Activated T-cell treated with anti-CD3 and anti-CD28 coated beads, Interleukin-2, amount 50 U/mL, for 72 hours (primary cell): ENCODE results near the gene ACSS1. TPM values are rescaled to one million over a fixed set of nuclear protein-coding genes. Genes with fewer than 3 reads are reported as not detected.
A peak's percentile ranks its signal among the peaks of the same experiment; 100 is the strongest.

Experiments used
- ATAC-seq, 2 donors: fragments of 150-1000 bp; cut with Tn5 transposase; replicated peaks in 1 of 2; 2 replicates each; pipeline ENCODE4 v1.10.0; 2021; ENCODE audit warnings: moderate library complexity in 2 of 2, mild to moderate bottlenecking in 1 of 2
- DNase-seq, 2 donors: peaks; one replicate each; pipeline ENCODE4 v3.0.0; 2021 to 2022; ENCODE audit warnings: mixed read lengths in 1 of 2
- H3K27ac Mint-ChIP-seq: one replicate; pipeline ENCODE4 v1.8.0; 2022; ENCODE audit warnings: mild to moderate bottlenecking, moderate library complexity, mixed read lengths
- H3K27me3 Mint-ChIP-seq: one replicate; pipeline ENCODE4 v1.8.0; 2022; ENCODE audit warnings: low read depth, mixed read lengths
- H3K36me3 Mint-ChIP-seq, 2 donors: one replicate each; pipeline ENCODE4 v1.8.0; 2022; ENCODE audit warnings: mixed read lengths in 2 of 2, mild to moderate bottlenecking in 1 of 2; ENCODE audit not compliant: insufficient read depth in 2 of 2
- H3K4me1 Mint-ChIP-seq: one replicate; pipeline ENCODE4 v1.8.0; 2022; ENCODE audit warnings: low read depth, mixed read lengths
- H3K4me3 Mint-ChIP-seq, 2 donors: one replicate each; pipeline ENCODE4 v1.8.0; 2022; ENCODE audit warnings: mild to moderate bottlenecking in 2 of 2, mixed read lengths in 2 of 2, moderate library complexity in 2 of 2
- H3K9me3 Mint-ChIP-seq, 2 donors: one replicate each; pipeline ENCODE4 v1.8.0; 2022; ENCODE audit warnings: mixed read lengths in 2 of 2
- total RNA-seq, 2 donors: library from RNA; stranded (reverse); gene quantifications; one replicate each; pipeline ENCODE4 v1.2.3, GENCODE V29; 2022

ACSS1 gene
- total RNA-seq, 2 donors from 2014 or later, result 18.2 to 23.8 TPM

GRCh38 chr20:25061103-25061799 lies 3.3 kb upstream of the ACSS1 start:
- DNase-seq (no peak), ATAC-seq (no peak)
- Mint-ChIP-seq H3K36me3 (no peaks in the 10 kb centered on the region), H3K4me3 (no peak overlapping the region), H3K27me3 (peaks cover 8% of the 10 kb centered on the region), H3K9me3 (no peaks in the 10 kb centered on the region), H3K27ac (no peak overlapping the region), H3K4me1 (peaks cover 26% of the 10 kb centered on the region)

DNA sequence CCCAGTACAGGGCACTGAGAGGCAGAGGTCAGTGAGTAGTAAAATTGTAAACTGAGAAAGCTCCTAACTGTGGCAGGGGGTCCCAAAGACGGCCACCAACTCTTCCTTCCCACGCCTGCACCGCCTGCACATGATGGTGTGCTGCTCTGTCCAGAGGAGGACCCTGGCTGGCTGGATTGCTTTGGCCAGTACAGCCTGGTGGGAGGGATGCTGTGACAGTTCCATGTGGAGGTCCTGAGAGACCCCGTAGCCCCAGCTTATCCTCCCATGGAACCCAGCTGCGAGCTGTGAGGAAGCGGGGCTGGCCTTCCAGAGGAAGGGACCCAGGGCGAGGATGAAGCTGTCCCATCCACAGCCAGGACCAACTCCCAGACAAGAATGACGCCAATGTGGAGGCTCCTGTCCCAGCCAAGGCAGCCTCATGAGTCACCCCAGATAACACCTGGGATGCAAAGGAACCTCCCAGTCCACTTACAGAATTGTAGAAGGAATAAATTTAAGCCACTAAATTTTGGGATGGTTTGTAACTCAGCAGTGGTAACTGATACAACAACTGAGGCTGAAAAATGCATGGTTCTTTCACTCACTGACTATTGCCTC lies 2.0 kb upstream of the ACSS1 start:
- H3K36me3 Mint-ChIP-seq, result peaks cover 0 to 1% of the 10 kb centered on the region in 2 donors
- no peak overlapping the region for H3K27ac Mint-ChIP-seq
- H3K27me3 Mint-ChIP-seq, result peaks cover 8% of the 10 kb centered on the region
- DNase-seq (no peak), ATAC-seq (no peak)
- H3K9me3 Mint-ChIP-seq, result no peaks in the 10 kb centered on the region
- H3K4me1 Mint-ChIP-seq, result peaks cover 39% of the 10 kb centered on the region
- no peak overlapping the region for H3K4me3 Mint-ChIP-seq

DNA sequence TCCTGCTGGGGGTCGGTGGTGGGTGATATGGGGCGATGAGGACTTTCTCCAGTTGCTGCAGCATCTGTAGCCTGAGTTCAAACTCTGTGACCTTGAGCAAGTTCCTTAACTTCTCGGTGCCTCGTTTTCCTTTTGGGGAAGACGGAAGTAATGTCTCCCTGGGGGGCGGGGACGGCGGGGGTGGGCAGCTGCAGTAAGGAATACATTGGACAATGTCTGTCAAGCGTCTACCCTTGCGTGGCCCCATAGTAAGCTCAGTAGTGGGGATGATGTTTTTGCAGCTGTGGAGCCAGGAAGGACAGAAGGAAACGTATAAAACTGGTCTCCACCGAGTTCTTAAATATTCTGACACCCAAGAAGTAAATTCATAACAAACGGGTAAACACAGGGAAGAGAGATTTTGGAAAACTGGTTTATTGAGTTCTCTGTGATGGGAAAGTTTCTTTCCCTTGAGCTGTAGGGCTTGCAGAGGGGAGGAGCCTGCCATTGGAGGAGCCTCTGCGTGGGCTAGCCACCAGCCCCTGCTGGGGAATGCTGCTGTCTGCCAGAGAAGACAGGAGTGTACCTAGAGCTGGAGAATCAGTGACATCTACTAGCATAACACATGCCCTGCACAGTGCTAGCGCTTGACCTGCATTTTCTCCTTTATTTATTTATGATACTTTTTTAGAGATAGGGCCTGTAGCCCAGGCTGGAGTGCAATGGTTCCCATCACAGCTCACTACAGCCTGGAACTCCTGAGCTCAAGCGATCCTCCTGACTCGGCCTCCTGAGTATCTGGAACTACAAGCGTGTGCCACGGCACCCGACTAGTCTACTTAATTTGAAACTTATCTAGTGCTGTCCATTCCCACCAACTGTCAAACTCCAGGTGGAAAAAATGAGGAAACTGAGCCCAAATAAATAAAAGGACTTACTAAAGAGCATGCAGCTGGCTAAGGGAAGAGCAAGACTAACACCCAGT lies 1.2 kb upstream of the ACSS1 start:
- DNase-seq (no peak), ATAC-seq (no peak)
- no peaks in the 10 kb centered on the region for H3K9me3 Mint-ChIP-seq
- H3K4me1 Mint-ChIP-seq, result peaks cover 47% of the 10 kb centered on the region
- H3K27me3 Mint-ChIP-seq, result peaks cover 8% of the 10 kb centered on the region
- H3K36me3 Mint-ChIP-seq, result peaks cover 0 to 1% of the 10 kb centered on the region in 2 donors
- peak overlapping the region; percentile 74 to 78 for H3K4me3 Mint-ChIP-seq
- H3K27ac Mint-ChIP-seq, result no peak overlapping the region

DNA sequence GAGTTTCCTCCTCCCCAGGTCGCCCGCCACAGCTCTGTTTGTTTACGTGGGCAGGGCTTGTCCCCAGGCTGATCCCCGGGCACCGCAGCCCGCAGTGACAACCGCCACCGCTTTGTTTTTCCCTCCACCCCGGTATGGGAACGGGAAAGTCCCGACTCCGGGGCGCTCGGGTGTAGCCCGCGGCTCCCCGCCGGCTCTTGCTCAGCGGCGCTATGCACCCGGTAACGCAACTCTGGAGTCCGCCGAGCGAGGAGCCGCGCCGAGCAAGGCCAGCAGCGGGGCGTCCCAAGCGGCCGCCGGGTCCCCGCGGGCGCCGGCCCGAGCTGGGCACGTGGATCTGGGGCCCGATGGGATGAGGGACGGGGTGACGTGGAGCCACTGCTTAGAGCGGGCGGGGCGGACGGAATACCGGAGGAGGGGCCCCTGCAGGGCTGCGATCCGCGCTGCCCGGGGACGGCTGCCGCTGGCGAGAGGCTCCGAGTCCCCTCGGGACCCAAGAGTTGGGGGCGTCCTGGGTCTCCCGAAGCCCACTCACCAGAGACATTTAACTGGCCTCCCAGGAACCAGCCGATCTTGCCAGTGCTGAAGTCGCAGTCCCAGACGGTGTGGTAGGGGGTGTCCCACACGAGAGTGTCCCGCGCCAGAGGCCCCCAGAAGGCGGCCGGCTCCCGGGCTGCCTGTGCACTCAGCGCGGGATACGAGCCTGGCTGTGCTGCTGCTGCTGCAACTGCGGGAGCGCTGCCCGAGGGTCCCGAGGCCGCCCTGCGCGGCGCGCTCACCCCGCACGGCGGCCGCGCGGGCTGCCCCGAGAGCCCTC lies 497 bp downstream of the ACSS1 start:
- peaks cover 64% of the 10 kb centered on the region for H3K4me1 Mint-ChIP-seq
- no peaks in the 10 kb centered on the region for H3K9me3 Mint-ChIP-seq
- H3K36me3 Mint-ChIP-seq, result peaks cover 0 to 1% of the 10 kb centered on the region in 2 donors
- ATAC-seq, result peak; percentile 64 to 71
- H3K4me3 Mint-ChIP-seq, result peak overlapping the region; percentile 83 to 85
- peaks cover 8% of the 10 kb centered on the region for H3K27me3 Mint-ChIP-seq
- no peak overlapping the region for H3K27ac Mint-ChIP-seq
- peak; percentile 83 to 87 for DNase-seq

DNA sequence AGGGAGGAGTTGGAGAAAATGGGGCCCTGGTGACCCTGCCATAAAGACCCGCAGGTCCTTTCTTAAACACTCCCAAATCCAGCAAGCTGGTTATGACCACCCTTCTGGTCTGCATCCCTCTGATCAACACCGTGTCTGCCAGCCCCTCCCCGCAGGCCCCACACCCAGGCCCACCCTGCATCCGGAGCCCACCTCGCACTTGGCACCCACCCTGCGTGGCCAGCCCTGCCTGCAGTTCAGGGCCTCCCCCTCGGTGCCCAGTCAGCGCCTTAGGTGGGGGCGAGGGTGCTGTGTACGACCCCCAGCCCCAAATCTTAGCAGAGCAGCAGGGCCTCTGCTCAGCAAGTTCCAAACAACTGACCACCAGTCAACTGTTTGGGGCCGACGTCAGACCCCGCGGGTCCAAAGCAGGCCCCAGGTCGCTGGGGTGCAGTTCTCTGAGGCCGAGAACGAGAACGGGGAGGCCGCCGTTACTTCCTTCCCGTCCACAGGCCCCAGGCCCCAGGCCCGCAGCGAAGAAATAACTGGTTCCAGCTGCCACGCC lies 1.2 kb downstream of the ACSS1 start:
- peak overlapping the region; percentile 83 to 85 for H3K4me3 Mint-ChIP-seq
- H3K4me1 Mint-ChIP-seq, result peaks cover 71% of the 10 kb centered on the region
- peaks cover 0 to 1% of the 10 kb centered on the region in 2 donors for H3K36me3 Mint-ChIP-seq
- no peaks in the 10 kb centered on the region for H3K9me3 Mint-ChIP-seq
- ATAC-seq (no peak), DNase-seq (peak in 1 of 2 donors; percentile 4)
- peaks cover 8% of the 10 kb centered on the region for H3K27me3 Mint-ChIP-seq
- H3K27ac Mint-ChIP-seq, result peak overlapping the region; percentile 32

GRCh38 chr20:25055711-25056495 lies 2.0 kb downstream of the ACSS1 start:
- peaks cover 6% of the 10 kb centered on the region for H3K27me3 Mint-ChIP-seq
- ATAC-seq (no peak), DNase-seq (peak in 1 of 2 donors; percentile 12)
- peak overlapping the region; percentile 78 for H3K27ac Mint-ChIP-seq
- H3K4me1 Mint-ChIP-seq, result peaks cover 72% of the 10 kb centered on the region
- H3K4me3 Mint-ChIP-seq, result peak overlapping the region; percentile 83 to 85
- no peaks in the 10 kb centered on the region for H3K9me3 Mint-ChIP-seq
- peaks cover 0 to 1% of the 10 kb centered on the region in 2 donors for H3K36me3 Mint-ChIP-seq

GRCh38 chr20:25054995-25055629 lies 2.8 kb downstream of the ACSS1 start:
- H3K27me3 Mint-ChIP-seq, result no peaks in the 10 kb centered on the region
- no peak for ATAC-seq
- H3K4me1 Mint-ChIP-seq, result peaks cover 67% of the 10 kb centered on the region
- DNase-seq, result no peak
- H3K9me3 Mint-ChIP-seq, result no peaks in the 10 kb centered on the region
- peaks cover 0 to 1% of the 10 kb centered on the region in 2 donors for H3K36me3 Mint-ChIP-seq
- H3K4me3 Mint-ChIP-seq, result no peak overlapping the region
- H3K27ac Mint-ChIP-seq, result no peak overlapping the region

- H3K9me3 Mint-ChIP-seq, result no peaks in the 10 kb centered on the region
- DNase-seq, result no peak
- H3K27me3 Mint-ChIP-seq, result no peaks in the 10 kb centered on the region
- peaks cover 0 to 1% of the 10 kb centered on the region in 2 donors for H3K36me3 Mint-ChIP-seq
- ATAC-seq, result no peak
- no peak overlapping the region for H3K27ac Mint-ChIP-seq
- H3K4me3 Mint-ChIP-seq, result no peak overlapping the region
- peaks cover 63% of the 10 kb centered on the region for H3K4me1 Mint-ChIP-seq
Observed at GRCh38 chr20:25054096-25054820, 3.7 kb downstream of the ACSS1 start.

DNA sequence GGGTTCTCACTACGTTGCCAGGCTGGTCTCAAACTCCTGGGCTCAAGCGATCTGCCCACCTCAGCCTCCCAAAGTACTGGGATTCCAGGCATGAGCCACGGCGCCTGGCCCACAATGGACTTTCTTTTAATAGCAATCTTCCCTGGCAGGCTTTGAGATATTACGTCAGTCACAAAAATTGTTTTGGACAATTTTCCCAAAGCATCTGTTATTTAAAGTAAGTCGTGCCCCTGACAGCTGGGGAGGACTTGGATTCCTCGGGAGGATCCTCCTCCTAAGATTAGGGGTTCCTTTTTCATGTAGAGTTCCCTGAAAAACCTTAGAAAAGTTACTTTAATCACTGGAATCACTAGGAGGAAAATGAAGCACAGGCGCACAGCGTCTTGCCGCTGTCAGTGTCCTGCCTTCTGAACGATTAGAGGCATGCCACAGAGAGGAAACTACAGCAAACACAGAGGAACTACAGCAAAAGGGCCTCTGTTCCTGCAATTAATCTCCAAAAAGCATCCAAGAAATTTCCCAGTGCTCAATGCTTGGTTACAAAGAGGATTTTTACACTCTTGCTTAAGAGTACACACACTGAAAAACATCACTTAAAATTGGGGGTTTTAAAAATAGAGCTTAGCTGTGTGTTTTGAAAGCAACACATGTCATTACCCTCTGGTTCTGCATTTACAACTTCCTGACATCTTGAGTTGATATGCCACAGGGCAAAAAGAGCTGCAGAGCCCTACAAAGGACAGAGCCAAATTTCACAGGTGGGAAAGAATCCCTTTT lies 4.5 kb downstream of the ACSS1 start:
- H3K36me3 Mint-ChIP-seq, result peaks cover 0 to 1% of the 10 kb centered on the region in 2 donors
- no peak overlapping the region for H3K27ac Mint-ChIP-seq
- no peaks in the 10 kb centered on the region for H3K27me3 Mint-ChIP-seq
- peaks cover 55% of the 10 kb centered on the region for H3K4me1 Mint-ChIP-seq
- ATAC-seq (no peak), DNase-seq (no peak)
- H3K9me3 Mint-ChIP-seq, result no peaks in the 10 kb centered on the region
- peak overlapping the region in 1 of 2 donors; percentile 8 for H3K4me3 Mint-ChIP-seq
